K562 (cell line): ENCODE data around the gene TOR1B. TPM values are rescaled to one million over a fixed set of nuclear protein-coding genes. Genes with fewer than 3 reads are reported as not detected.

ENCODE experiments used
- BRCA1 ChIP-seq, 2 experiments: fragments of 450-650 bp in 1 of 2; sonication (generic) in 1 of 2; formaldehyde crosslinking in 1 of 2; IDR thresholded peaks; 2 replicates each; pipeline versions ENCODE4 v1.5.0 to v1.6.1; 2017 to 2020; ENCODE audit warnings: mild to moderate bottlenecking in 1 of 2, missing genetic modification reagents in 1 of 2
- CBFA2T2 ChIP-seq: fragments of 450-650 bp; conservative IDR thresholded peaks from 2 replicates; pipeline ENCODE4 v1.6.1; 2017; ENCODE audit warnings: mild to moderate bottlenecking
- CC2D1A ChIP-seq: fragments of 450-650 bp; IDR thresholded peaks from 2 replicates; pipeline ENCODE4 v1.6.1; 2017; ENCODE audit warnings: mild to moderate bottlenecking
- CEBPB ChIP-seq: fragments of 450-650 bp; IDR thresholded peaks from 2 replicates; pipeline ENCODE4 v1.6.1; 2016; ENCODE audit warnings: missing genetic modification characterization, missing compliant biosample characterization
- DPF2 ChIP-seq: fragments of 450-650 bp; IDR thresholded peaks from 2 replicates; pipeline ENCODE4 v1.6.1; 2016
- HDAC2 ChIP-seq: fragments of 450-650 bp; IDR thresholded peaks from 2 replicates; pipeline ENCODE4 v1.6.1; 2016; ENCODE audit warnings: mild to moderate bottlenecking
- ILF3 ChIP-seq: fragments of 450-650 bp; IDR thresholded peaks from 2 replicates; pipeline ENCODE4 v1.6.1; 2018; ENCODE audit warnings: antibody characterized with exemption, mild to moderate bottlenecking, moderate library complexity, borderline replicate concordance
- IRF1 ChIP-seq: sonication (generic); formaldehyde crosslinking; IDR thresholded peaks from 2 replicates; pipeline ENCODE4 v1.8.0; 2022; ENCODE audit warnings: missing genetic modification reagents, mild to moderate bottlenecking, borderline replicate concordance
- NCOA2 ChIP-seq, 2 experiments: fragments of 450-650 bp; IDR thresholded peaks; 2 replicates each; pipeline ENCODE4 v1.6.1; 2018; ENCODE audit warnings: mild to moderate bottlenecking in 2 of 2, moderate library complexity in 1 of 2; ENCODE audit not compliant: partially characterized antibody in 2 of 2
- NCOR1 ChIP-seq: fragments of 450-650 bp; IDR thresholded peaks from 2 replicates; pipeline ENCODE4 v1.6.1; 2016; ENCODE audit warnings: mild to moderate bottlenecking, moderate library complexity
- PBX2 ChIP-seq, 2 experiments: IDR thresholded peaks in 1 of 2; conservative IDR thresholded peaks in 1 of 2; 2 replicates each; pipeline ENCODE4 v1.6.1; 2016; ENCODE audit warnings: low read depth in 2 of 2, mild to moderate bottlenecking in 1 of 2, missing compliant biosample characterization in 1 of 2, missing genetic modification characterization in 1 of 2, moderate library complexity in 1 of 2
- PKNOX1 ChIP-seq: fragments of 450-650 bp; IDR thresholded peaks from 2 replicates; pipeline ENCODE4 v1.6.1; 2016
- RBM22 ChIP-seq: fragments of 200-400 bp; formaldehyde crosslinking; IDR thresholded peaks from 2 replicates; pipeline ENCODE4 v1.6.1; 2018; ENCODE audit warnings: low read length, low read depth; ENCODE audit not compliant: poor library complexity, severe bottlenecking
- RCOR1 ChIP-seq, 2 experiments: IDR thresholded peaks; 2 replicates each; pipeline ENCODE4 v1.6.1; 2012; ENCODE audit warnings: low read depth in 2 of 2, low read length in 2 of 2, borderline replicate concordance in 1 of 2, improper control_type of control experiment in 1 of 2
- SMC3 ChIP-seq: conservative IDR thresholded peaks from 2 replicates; pipeline ENCODE4 v1.6.1; 2011; ENCODE audit warnings: low read depth, low read length, improper control_type of control experiment; ENCODE audit not compliant: insufficient read depth
- ZNF24 ChIP-seq: fragments of 450-650 bp; IDR thresholded peaks from 2 replicates; pipeline ENCODE4 v1.6.1; 2016
- polyA plus RNA-seq, 8 experiments: library from polyadenylated mRNA; depleted of rRNA in 4 of 8; stranded (reverse) in 5 of 8; unstranded in 3 of 8; fragments of >200 nt; fragmentation: Nextera tagmentation in 2 of 8; fragmentation: Illumina TruSeq in 1 of 8; extraction: Ambion mirVana in 2 of 8; extraction: Trizol in 1 of 8; gene quantifications; 2 replicates each; pipeline versions ENCODE4 v1.2.1 to v1.2.3, GENCODE V29; 2011 to 2014; ENCODE audit warnings: inconsistent platforms in 1 of 8, missing spikeins in 1 of 8
- total RNA-seq, 7 experiments: library from RNA; depleted of rRNA in 6 of 7; stranded (reverse); fragments of >200 nt in 6 of 7; fragmentation: Illumina TruSeq in 2 of 7; extraction: Trizol in 2 of 7; gene quantifications; 2 replicates each; pipeline versions ENCODE4 v1.2.1 to v1.2.3, GENCODE V29; 2011 to 2021; ENCODE audit warnings: low replicate concordance in 1 of 7
- TF ChIP-seq, protein P1 (sequence below): fragments of 150-350 bp; IDR thresholded peaks from 2 replicates; pipeline ENCODE4 v1.6.1; 2014; ENCODE audit warnings: low read depth, mild to moderate bottlenecking, low read length, borderline replicate concordance
- TF ChIP-seq, protein P2 (sequence below): fragments of 250-450 bp; sonication (Bioruptor Pico); IDR thresholded peaks from 2 replicates; pipeline ENCODE4 v1.5.0; 2021

The TOR1B gene
- total and polyA plus RNA-seq, 9 of the 15 experiments (the other 6 are each of a cell fraction or from before 2014, with no cell fraction given): 4.2 to 36.5 (median 24.6) TPM

DNA sequence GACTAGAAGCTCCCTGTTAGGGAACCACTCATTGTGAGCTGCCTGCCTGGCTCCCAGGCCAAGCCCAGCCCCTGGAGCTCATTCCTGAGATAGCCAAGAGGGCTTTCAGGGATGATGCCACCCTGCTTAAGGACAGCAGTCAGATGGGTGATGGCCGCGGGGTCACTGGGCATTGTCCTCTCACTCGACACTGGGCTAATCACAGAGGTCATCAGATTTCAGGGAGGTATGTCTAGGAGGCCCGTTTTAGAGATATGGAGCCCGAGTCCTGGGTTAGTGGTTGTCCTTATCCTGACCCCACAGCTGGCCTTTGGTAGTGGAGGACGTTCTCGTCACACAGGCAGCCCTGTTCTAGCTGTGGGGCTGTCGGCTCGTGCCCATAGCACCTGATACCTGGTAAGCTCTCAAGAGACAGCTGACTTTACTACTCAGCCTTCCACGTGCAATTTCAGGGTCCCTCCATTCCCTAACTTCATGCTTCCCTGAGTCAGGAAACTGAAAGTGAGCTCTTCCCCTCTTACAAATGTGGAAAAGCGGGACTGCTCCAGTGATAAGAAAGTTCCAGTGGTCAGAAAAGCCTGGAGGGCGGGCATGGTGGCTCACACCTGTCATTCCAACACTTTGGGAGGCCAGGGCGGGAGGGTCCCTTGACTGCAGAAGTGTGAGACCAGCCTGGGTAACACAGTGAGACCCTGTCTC lies 43.0 kb upstream of the TOR1B start (continued):
- no peak for TF ChIP-seq PBX2 (CRISPR knock-in tag; IDR thresholded peaks at IDR 0.05; ENCODE audit: low read depth)
- peak; percentile 19; the same call in 1 of the 2 replicates for TF ChIP-seq PBX2 (tag; conservative IDR thresholded peaks at IDR 0.05; ENCODE audit: low read depth)
- TF ChIP-seq, protein P1, sequence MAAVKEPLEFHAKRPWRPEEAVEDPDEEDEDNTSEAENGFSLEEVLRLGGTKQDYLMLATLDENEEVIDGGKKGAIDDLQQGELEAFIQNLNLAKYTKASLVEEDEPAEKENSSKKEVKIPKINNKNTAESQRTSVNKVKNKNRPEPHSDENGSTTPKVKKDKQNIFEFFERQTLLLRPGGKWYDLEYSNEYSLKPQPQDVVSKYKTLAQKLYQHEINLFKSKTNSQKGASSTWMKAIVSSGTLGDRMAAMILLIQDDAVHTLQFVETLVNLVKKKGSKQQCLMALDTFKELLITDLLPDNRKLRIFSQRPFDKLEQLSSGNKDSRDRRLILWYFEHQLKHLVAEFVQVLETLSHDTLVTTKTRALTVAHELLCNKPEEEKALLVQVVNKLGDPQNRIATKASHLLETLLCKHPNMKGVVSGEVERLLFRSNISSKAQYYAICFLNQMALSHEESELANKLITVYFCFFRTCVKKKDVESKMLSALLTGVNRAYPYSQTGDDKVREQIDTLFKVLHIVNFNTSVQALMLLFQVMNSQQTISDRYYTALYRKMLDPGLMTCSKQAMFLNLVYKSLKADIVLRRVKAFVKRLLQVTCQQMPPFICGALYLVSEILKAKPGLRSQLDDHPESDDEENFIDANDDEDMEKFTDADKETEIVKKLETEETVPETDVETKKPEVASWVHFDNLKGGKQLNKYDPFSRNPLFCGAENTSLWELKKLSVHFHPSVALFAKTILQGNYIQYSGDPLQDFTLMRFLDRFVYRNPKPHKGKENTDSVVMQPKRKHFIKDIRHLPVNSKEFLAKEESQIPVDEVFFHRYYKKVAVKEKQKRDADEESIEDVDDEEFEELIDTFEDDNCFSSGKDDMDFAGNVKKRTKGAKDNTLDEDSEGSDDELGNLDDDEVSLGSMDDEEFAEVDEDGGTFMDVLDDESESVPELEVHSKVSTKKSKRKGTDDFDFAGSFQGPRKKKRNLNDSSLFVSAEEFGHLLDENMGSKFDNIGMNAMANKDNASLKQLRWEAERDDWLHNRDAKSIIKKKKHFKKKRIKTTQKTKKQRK: no peak
- TF ChIP-seq ZNF24: no peak
- TF ChIP-seq BRCA1 (IDR thresholded peaks at IDR 0.05): no peak
- TF ChIP-seq BRCA1 (CRISPR knock-in tag; IDR thresholded peaks at IDR 0.05): peak; percentile 63; the same call in 1 of the 2 replicates
- TF ChIP-seq CBFA2T2: peak; percentile 43; the same call in 1 of the 2 replicates
- TF ChIP-seq SMC3: no peak
- no peak for TF ChIP-seq CEBPB
- TF ChIP-seq DPF2: peak; percentile 52; the same call in 1 of the 2 replicates
- 0 out of 2 replicates have a peak, but pooled peaks have one; percentile 4 for TF ChIP-seq PKNOX1
- TF ChIP-seq, protein P2, sequence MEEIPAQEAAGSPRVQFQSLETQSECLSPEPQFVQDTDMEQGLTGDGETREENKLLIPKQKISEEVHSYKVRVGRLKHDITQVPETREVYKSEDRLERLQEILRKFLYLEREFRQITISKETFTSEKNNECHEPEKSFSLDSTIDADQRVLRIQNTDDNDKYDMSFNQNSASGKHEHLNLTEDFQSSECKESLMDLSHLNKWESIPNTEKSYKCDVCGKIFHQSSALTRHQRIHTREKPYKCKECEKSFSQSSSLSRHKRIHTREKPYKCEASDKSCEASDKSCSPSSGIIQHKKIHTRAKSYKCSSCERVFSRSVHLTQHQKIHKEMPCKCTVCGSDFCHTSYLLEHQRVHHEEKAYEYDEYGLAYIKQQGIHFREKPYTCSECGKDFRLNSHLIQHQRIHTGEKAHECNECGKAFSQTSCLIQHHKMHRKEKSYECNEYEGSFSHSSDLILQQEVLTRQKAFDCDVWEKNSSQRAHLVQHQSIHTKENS: no peak
- TF ChIP-seq RBM22: no peak
- TF ChIP-seq CC2D1A: no peak
- TF ChIP-seq NCOR1: peak; percentile 49
- TF ChIP-seq HDAC2: peak; percentile 78; the same call in 1 of the 2 replicates
- peak in 1 of 2 experiments; percentile 84; a peak in 2 of 4 replicates for TF ChIP-seq RCOR1 (IDR thresholded peaks at IDR 0.05; ENCODE audit: borderline replicate concordance in 1 of 2, low read depth in 2 of 2, low read length in 2 of 2)
- no peak for TF ChIP-seq ILF3
- no peak for TF ChIP-seq NCOA2 (IDR thresholded peaks at IDR 0.05; ENCODE audit: partially characterized antibody in 2 of 2)
- 0 out of 2 replicates have a peak, but pooled peaks have one; percentile 13 for TF ChIP-seq IRF1 (CRISPR knock-in tag)
